ENCODE measurements around the gene GTPBP3.

GTPBP3 gene

DNA sequence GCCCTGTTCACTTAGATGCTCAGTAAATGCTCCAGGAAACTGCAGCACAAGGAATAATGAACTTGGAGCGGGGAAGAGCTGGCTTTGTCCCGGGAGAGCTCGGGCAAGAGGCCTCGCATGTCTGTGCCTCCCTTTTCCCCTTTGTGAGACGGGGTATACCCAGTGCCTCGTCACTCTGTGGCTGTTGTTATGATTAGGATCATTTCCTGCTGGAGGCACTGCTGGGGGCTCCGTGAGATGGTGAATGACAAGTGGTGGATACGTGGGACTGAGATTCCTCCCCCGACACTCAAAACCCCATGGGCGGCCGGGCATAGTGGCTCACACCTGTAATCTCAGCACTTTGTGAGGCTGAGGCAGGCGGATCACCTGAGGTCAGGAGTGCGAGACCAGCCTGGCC, 40.9 kb downstream of the GTPBP3 start:
- H3K9me2 ChIP-seq (replicated peaks; ENCODE audit: insufficient read depth, low read length), result no peaks in the 10 kb centered on the region
- no peaks in the 10 kb centered on the region for H4K20me1 ChIP-seq (ENCODE audit: low read depth, low read length)
- H3K4me3 ChIP-seq (ENCODE audit: insufficient read depth, low read length, poor library complexity, severe bottlenecking), result no peak overlapping the region
- no peak overlapping the region for H3K27ac ChIP-seq (ENCODE audit: low read depth, low read length)
- no peak overlapping the region for H3K4me2 ChIP-seq (ENCODE audit: low read depth, low read length, poor library complexity, severe bottlenecking)
- TF ChIP-seq, protein P1, sequence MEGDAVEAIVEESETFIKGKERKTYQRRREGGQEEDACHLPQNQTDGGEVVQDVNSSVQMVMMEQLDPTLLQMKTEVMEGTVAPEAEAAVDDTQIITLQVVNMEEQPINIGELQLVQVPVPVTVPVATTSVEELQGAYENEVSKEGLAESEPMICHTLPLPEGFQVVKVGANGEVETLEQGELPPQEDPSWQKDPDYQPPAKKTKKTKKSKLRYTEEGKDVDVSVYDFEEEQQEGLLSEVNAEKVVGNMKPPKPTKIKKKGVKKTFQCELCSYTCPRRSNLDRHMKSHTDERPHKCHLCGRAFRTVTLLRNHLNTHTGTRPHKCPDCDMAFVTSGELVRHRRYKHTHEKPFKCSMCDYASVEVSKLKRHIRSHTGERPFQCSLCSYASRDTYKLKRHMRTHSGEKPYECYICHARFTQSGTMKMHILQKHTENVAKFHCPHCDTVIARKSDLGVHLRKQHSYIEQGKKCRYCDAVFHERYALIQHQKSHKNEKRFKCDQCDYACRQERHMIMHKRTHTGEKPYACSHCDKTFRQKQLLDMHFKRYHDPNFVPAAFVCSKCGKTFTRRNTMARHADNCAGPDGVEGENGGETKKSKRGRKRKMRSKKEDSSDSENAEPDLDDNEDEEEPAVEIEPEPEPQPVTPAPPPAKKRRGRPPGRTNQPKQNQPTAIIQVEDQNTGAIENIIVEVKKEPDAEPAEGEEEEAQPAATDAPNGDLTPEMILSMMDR (IDR thresholded peaks at IDR 0.05; ENCODE audit: insufficient read depth, low read length, poor library complexity, severe bottlenecking), result no peak
- no peak for TF ChIP-seq EZH2phosphoT487 (conservative IDR thresholded peaks at IDR 0.05; ENCODE audit: low read length)
- H2AFZ ChIP-seq (ENCODE audit: low read depth, low read length, severe bottlenecking), result no peak overlapping the region
- H3F3A ChIP-seq (ENCODE audit: insufficient read depth), result peaks cover 4% of the 10 kb centered on the region; the same call in 1 of the 2 replicates
- H3K27me3 ChIP-seq (ENCODE audit: low read length), result no peaks in the 10 kb centered on the region
- no peaks in the 10 kb centered on the region for H3K79me2 ChIP-seq (ENCODE audit: insufficient read depth, low read length)
- no peaks in the 10 kb centered on the region for H3K36me3 ChIP-seq (ENCODE audit: low read length)
- H3K9me3 ChIP-seq (ENCODE audit: insufficient read depth, low read length), result no peaks in the 10 kb centered on the region
- no peak overlapping the region for H3K9ac ChIP-seq (ENCODE audit: low read length)

DNA sequence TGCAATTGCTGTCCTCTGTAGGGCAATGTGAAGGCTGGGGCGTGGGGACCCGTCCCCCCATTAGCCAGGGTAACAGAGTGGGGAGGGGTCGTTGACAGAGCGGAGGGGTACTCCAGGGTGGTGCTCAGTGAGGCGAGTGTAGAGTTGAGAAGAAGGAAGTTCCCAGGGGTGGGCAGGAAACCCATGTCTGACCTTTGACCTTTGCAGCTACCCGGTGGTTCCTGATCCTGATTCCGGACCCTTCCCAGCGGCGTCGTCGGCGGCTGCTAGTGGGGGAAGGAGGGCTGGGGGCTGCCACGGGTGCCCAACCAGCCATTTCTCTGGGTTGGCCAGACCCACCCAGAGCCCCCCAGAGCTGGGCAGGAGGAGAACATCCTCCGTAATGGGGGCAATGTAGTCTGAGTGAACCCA, 41.9 kb downstream of the GTPBP3 start:
- Histone ChIP-seq H3K36me3 (ENCODE audit: low read length) (no peaks in the 10 kb centered on the region), H2AFZ (ENCODE audit: low read depth, low read length, severe bottlenecking) (no peak overlapping the region), H3K4me3 (ENCODE audit: insufficient read depth, low read length, poor library complexity, severe bottlenecking) (no peak overlapping the region), H3K9me2 (replicated peaks; ENCODE audit: insufficient read depth, low read length) (no peaks in the 10 kb centered on the region), H3K9ac (ENCODE audit: low read length) (no peak overlapping the region), H4K20me1 (ENCODE audit: low read depth, low read length) (no peaks in the 10 kb centered on the region), H3F3A (ENCODE audit: insufficient read depth) (peaks cover 12% of the 10 kb centered on the region; the same call in 1 of the 2 replicates), H3K9me3 (ENCODE audit: insufficient read depth, low read length) (no peaks in the 10 kb centered on the region), H3K79me2 (ENCODE audit: insufficient read depth, low read length) (no peaks in the 10 kb centered on the region), H3K27me3 (ENCODE audit: low read length) (no peaks in the 10 kb centered on the region), H3K27ac (ENCODE audit: low read depth, low read length) (no peak overlapping the region), H3K4me2 (ENCODE audit: low read depth, low read length, poor library complexity, severe bottlenecking) (no peak overlapping the region)
- TF ChIP-seq, protein P1 (IDR thresholded peaks at IDR 0.05; ENCODE audit: insufficient read depth, low read length, poor library complexity, severe bottlenecking), result no peak
- TF ChIP-seq EZH2phosphoT487 (conservative IDR thresholded peaks at IDR 0.05; ENCODE audit: low read length), result no peak

DNA sequence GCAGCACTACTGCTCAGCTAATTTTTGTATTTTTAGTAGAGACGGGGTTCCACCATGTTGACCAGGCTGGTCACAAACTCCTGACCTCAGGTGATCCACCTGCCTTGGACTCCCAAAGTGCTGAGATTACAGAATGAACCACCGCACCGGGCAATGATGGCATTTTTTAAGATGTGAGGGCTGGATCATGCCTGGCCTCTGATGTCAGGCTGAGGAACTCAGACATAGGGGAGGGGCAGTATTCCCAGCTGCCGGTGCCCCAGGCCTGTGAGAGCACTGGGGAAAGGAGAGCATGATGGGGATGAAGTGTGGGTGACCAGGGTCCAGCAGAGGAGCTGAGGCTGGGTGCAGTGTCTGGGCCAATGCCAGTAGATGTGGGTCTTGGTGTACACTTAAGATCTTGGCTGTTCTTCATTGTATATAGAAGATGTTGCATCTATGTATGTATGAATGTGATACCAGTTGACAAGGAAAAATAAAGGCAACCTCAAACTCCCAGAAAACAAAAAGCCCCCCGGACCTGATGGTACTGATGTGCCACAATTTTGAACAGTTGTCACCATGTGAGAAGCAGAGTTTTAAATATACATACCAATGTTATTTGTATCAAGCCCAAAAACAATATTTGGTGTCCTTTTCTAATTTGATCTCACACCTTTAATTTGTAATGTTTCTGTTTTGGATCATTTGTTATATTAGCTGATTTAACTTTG, 43.2 kb downstream of the GTPBP3 start:
- H2AFZ ChIP-seq (ENCODE audit: low read depth, low read length, severe bottlenecking), result no peak overlapping the region
- no peak overlapping the region for H3K4me3 ChIP-seq (ENCODE audit: insufficient read depth, low read length, poor library complexity, severe bottlenecking)
- H3K27me3 ChIP-seq (ENCODE audit: low read length), result no peaks in the 10 kb centered on the region
- peaks cover 10% of the 10 kb centered on the region; the same call in 1 of the 2 replicates for H3F3A ChIP-seq (ENCODE audit: insufficient read depth)
- no peak overlapping the region for H3K9ac ChIP-seq (ENCODE audit: low read length)
- no peak for TF ChIP-seq EZH2phosphoT487 (conservative IDR thresholded peaks at IDR 0.05; ENCODE audit: low read length)
- TF ChIP-seq, protein P1 (IDR thresholded peaks at IDR 0.05; ENCODE audit: insufficient read depth, low read length, poor library complexity, severe bottlenecking), result no peak
- H4K20me1 ChIP-seq (ENCODE audit: low read depth, low read length), result no peaks in the 10 kb centered on the region
- H3K4me2 ChIP-seq (ENCODE audit: low read depth, low read length, poor library complexity, severe bottlenecking), result no peak overlapping the region
- no peaks in the 10 kb centered on the region for H3K79me2 ChIP-seq (ENCODE audit: insufficient read depth, low read length)
- no peaks in the 10 kb centered on the region for H3K36me3 ChIP-seq (ENCODE audit: low read length)
- no peaks in the 10 kb centered on the region for H3K9me3 ChIP-seq (ENCODE audit: insufficient read depth, low read length)
- H3K27ac ChIP-seq (ENCODE audit: low read depth, low read length), result no peak overlapping the region
- no peaks in the 10 kb centered on the region for H3K9me2 ChIP-seq (replicated peaks; ENCODE audit: insufficient read depth, low read length)

Measured in SU-DHL-6 (cell line).